GM15510 (cell line): ENCODE results near the gene S100A6.

Experiments used
- POLR2A ChIP-seq: IDR thresholded peaks from 3 replicates; pipeline ENCODE4 v1.6.1; 2011; ENCODE audit warnings: borderline replicate concordance; ENCODE audit not compliant: insufficient read length; ENCODE audit errors: extremely low read depth

Gene S100A6

DNA sequence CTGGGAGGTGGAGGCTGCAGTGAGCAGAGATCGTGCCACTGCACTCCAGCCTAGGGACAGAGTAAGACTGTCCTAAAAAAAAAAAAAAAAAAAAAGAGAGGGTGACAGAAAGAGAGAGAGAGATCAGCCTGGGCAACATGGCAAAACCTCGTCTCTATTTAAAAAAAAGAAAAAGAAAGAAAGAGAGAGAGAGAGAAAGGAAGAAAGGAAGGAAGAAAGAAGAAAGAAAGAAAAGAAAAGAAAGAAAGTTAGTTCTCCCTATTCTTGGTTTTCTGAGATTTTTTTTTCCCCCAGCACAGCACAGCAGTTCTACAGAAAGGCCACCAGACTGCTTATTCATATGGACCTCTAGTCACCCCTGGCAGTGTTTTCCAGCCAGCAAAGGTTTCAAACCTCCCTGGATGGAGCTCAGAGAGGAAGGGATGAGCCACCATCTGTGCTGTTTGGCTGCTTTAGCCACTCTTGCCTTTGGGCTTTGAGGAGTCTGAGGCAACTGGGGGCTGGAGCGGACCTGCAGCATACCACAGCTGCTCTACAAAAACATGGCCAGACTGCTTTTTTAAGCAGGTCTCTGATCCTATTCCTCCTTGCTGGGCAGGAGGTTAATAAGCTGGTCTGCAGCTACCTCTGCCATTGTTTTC, 10.6 kb downstream of the S100A6 start:
- TF ChIP-seq POLR2A = no peak

DNA sequence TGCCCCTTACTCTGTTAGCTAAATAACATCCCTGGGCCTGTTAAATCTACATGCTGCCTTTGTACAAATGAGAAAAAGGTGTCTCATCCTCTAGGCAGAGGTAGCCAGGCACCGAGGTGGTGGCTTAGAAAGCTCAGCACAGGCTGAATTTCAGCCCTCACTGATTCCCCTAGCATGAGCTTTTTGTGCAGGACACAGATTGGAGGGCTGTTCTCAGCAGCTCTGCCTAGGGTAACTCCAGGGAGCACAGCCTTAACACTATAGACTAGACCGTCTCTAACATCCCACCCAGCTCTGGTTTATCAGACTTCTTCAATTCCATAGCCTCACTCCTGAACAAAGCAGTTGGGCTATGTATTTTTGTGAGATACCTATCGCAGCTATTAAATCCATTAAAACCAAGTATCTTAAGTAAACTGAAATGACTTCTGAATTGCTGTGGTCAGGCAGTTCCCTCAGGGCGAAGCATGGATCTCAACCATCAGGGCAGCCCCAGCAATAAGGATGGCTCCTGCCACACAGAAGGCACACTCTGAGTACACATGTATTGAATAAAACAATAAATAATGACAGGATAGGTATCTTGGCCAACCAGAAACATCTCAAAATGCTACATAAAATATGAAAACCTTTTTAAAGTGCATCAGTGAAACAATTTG, 14.8 kb downstream of the S100A6 start:
- TF ChIP-seq POLR2A = no peak

DNA sequence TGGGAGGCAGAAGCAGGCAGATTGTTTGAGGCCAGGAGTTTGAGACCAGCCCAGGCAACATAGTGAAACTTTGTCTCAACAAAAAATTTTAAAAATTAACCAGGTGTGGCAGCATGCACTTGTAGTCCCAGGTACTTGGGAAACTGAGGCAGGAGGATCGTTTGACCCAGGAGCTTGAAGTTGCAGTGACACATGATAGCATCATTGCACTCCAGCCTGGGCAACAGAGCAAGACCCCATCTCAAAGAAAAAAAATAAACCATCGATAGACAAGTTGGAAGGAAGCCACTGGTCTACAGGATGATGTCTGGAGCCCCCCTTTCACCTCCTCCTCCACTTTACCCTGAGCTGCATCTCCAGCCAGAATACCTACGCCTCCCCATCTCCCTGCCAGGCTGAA, 16.5 kb downstream of the S100A6 start:
- no peak for TF ChIP-seq POLR2A

DNA sequence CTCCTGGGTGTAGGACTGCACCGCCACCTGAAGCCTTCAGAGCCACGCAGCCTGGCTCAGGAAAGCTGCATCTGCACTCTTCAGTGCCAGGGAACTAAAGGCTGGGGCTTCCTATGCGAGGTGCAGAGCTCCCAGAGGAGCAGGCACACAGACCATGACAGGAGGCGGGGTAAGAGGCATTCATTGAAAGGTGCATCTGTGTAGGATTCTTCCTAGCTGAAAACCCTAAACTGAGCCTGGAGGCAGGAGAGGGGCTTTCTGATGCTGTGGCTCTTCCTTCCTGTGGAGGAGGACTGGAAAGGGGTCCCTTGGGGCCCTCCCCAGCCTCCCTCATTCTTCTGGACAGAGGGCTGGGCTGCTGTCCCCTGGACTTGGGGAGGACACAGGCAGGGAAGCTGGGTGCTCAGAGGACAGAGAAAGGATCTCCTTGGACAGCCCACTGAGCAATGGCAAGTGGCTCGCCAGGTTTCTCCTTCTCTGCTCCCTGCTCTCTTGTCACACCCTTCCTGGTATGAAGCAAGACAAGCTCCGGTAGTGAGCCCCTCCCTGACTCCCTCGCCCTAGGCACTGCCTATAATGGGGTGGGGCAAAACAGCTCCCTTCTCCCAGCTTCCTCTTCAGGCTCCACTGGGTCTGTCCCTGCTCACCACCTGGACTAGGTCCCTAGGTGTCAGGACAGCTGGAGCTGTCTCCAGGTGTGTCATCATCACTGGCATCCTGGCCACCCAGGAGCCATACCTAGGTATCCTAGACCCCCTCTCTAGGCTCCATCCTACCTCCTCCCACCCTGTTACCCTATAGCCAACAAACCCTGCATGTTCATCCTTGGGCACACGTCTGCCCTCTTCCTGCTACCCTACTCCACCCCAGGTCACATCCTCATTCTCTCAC, 20.0 kb downstream of the S100A6 start:
- TF ChIP-seq POLR2A = no peak

DNA sequence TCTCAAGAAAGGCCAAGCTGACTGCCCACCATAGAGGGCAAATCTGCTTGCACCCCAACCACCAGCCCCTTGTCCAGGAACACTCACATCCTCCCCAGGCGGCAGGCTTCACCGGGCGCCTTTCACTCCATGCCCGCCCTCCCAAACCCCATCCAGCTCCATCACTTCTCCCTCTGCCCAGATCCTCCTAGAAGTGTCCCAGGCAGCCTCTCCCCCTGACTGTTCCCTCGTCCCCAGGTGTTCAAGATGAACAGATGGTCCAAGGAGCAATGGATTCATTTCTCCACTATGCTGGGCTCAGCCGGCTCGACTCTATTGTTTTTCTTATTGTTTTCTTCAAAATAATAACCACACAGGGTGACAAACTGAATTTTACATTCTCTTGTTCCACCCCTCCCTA, 22.1 kb downstream of the S100A6 start:
- no peak for TF ChIP-seq POLR2A

DNA sequence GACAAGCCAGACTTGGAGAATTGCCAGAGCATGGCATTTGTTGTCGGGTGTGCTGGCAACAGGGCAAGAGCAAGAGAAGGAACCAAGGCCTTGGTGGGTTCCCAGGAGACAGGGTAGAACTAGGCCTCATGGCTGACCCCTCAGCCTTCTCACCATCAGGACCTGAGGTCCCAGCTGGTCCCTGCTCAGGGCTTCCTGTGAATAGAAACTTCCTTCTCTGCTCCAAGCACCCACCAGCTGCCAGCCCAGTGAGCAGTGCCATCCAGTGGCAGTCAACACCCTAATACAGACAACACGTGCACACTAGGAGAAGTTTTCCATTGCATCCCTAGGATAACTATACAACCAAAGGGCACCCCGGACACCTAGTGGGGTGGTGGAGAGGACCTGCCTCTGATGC, 22.8 kb downstream of the S100A6 start:
- no peak for TF ChIP-seq POLR2A

DNA sequence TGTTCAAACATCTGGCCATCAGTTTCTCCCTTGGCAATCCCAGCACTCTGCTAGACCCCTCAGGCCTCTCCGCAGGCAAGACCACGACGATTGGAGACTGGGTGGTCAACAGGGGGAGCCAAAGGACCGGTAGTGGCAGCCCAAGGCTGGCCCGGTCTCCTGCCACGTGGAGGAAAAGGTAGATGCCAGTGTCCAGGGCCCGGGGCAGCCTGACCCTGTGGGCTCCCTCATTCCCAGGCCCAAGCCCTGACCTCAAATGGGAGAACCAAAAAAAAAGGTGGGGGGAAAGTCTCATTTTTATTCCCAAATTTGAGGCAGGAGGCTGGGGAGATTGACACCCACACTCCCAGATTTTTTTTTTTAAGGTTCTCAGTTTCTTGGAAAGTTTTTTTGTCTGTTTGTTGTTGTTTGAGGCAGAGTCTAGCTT, 24.8 kb downstream of the S100A6 start:
- TF ChIP-seq POLR2A = no peak

DNA sequence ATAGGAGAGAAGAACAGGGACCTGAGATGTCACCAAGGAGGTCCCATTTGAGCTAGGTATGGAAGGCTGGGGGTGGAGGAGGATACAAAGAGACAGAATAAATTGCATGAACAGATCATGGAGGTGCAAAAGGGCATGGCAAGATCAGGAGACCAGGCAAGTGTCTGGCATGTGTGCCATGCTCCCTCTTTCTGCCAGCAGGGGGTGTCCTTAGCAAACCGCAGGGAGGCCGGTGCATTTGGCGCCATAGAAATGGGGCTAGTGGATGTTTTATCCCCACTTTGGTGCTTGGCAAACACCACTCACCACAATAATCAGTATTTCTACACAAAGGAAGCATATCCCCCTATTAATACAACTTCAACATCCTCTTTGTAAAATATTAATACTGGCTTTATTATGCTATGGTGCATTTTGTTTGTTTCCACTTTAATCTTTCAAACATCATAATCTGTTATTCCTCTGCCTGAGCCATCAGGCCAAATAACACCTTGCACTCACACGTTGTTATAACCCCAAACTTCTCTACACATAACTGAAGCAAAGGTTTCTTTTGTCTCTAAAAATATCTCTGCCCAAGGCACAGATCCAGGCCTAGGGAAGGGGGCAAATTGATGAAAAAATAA, 25.9 kb downstream of the S100A6 start:
- no peak for TF ChIP-seq POLR2A

DNA sequence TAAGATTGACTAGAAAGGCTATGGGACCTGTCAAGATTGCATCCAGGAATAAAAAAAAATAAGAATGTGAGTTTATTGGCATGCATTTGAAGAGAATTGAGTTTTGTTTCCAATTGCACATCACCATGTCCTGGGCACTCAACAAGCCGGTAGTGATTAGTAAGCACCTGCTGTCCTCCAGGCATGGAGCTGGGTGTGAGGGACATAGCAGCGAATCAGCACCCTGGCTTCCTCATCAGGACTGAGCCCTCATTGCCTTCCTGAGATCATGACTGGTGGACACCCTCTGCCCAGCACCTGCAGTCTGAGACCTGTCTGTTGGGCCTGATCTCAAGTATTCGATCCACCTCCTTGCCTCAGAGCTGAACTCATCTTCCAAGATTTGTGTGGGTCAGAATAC, 26.8 kb downstream of the S100A6 start:
- TF ChIP-seq POLR2A = no peak

DNA sequence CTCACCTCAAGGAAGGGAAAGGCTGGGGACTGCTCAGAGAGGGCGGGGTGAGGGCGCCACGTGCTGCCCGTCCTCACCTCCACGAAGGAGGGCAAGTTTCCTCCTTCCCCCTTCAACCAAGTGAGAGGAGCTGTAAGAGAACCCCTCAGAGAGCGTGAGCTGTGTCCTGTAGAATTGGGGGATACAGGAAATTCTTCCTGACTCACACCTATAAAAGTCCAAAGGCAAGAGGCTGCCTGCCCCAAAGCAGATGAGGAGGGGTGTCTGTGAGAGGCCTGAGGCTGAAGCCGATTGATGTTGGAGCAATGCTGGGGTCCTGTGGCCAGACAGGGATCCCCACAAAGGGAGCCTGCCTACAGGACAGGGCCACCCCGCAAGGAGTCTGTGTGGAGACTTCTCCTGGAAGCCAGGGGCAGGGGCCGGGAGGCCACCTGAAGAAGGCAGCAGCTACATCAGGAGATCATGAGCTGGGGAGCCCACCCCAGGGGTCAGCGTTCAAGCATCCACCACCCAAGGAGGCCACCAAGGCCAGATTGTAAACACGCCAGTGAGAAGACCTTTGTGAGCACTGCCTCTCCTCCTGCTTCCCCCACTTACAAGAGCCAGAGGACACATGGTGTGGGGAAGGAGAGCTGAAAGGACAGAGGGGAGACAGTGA, 27.7 kb downstream of the S100A6 start:
- TF ChIP-seq POLR2A = no peak

DNA sequence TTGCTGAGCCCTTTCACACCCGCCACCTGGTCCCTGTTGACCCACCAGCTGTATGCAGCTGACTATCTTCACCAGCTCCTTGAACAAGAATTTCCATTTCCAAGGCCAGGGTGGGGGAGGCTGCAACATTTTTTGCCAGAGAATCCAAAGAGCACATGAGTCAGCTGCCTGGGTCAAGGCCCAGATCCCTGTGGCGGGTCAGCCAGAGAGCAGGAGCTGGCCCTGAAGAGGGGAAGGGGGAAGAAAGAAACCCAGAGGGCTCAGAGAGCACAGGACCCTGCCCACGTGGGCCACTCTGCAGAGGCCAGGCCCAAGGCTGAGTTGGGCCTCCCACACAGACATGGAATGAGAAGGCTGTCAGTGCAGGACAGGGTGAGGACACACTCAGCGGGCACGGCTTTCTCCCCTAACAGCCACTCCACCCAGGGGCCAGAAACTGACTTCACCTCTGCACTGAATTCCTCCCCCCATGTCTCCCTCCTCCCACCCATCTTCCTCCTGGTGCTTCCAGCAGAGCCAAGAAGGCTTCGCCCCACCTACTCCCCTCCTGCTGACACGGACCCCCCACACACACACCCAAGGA, 28.9 kb downstream of the S100A6 start:
- no peak for TF ChIP-seq POLR2A

DNA sequence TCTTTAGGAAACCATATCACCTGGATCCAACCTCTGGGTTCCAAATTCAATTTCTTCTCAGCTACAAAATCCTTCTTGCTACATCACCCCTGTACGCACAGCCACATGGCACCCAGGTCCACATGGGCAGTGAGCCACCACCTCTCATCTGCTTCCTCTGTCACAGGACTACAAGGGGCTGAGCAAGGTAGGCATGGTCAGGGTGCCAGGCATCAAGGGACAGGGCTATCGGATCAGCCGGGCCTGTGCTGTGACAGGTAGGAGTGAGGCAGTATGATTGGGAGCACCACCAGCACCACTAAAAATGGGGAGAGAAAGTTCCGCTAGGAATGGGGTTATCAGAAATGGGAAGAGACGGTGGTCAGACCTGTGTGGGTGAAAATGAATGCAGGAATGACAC, 29.4 kb downstream of the S100A6 start:
- no peak for TF ChIP-seq POLR2A

DNA sequence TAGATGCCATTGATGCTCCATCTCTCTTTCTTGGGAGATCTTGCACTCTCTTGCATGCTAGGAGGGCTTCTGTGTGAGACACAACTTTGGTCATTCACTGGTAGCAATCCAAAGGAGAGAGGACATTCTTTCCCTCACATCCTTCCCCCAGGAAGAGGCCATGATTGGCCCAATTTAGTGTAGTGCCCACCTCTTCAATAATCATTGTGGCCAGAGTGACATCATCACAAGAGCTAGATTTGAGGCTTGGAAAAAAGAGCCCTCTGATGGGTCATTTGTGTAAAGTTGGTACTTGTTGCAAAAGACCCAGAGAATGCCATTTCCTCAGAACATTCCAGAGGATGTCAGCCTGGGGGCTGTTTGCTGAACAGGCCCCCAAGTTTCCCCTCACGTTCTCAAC, 30.2 kb downstream of the S100A6 start:
- TF ChIP-seq POLR2A = no peak

DNA sequence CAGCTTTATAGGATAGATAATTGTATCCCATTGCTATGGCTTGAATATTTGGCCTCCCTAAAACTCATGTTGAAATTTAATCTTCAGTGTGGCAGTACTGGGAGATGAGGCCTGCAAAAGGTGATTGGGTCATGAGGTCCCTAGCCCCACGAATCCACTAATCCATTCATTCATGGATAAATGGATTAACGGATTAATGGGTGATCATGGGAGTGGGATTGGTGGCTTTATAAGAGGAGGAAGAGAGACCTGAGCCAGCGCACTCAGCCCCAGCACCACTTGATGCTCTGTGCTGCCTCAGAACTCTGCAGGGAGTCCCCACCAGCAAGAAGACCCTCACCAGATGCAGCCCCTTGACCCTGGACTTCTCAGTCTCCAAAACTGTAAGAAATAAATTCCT, 32.0 kb downstream of the S100A6 start:
- no peak for TF ChIP-seq POLR2A
